ENCODE results near the gene RAD51B.

- no peak for TF ChIP-seq POLR2AphosphoS5 (IDR thresholded peaks at IDR 0.05; ENCODE audit: borderline replicate concordance, low read depth, low read length)
- TF ChIP-seq EZH2 (IDR thresholded peaks at IDR 0.05): no peak
- no peak for TF ChIP-seq FOXP2 (optimal IDR thresholded peaks at IDR 0.05; ENCODE audit: control extremely low read depth, extremely low read length, insufficient read depth)
Observed at GRCh38 chr14:68651652-68652432, 832.3 kb downstream of the RAD51B start.
